Uterus (tissue), 4 donors: Measurements from ENCODE around the gene SH3BP5. TPM values are rescaled to one million over a fixed set of nuclear protein-coding genes. Genes with fewer than 3 reads are reported as not detected.

Experiments used
- DNase-seq, 2 donors: peaks; one replicate each; pipeline ENCODE4 v3.0.0-alpha.2; 2019 to 2020
- H3K27ac ChIP-seq, 2 donors: fragments of 200-600 bp; sonication (generic); 1 replicate in 1 of 2; 2 replicates in 1 of 2; pipeline ENCODE4 v1.5.1; 2016 to 2018
- H3K27me3 ChIP-seq, 2 donors: fragments of 200-600 bp; sonication (generic); one replicate each; pipeline ENCODE4 v1.5.1; 2018 to 2019; ENCODE audit warnings: control low read depth in 1 of 2
- H3K36me3 ChIP-seq, 2 donors: fragments of 200-600 bp; sonication (generic); one replicate each; pipeline ENCODE4 v1.5.1; 2019; ENCODE audit warnings: control low read depth in 1 of 2
- H3K4me1 ChIP-seq, 2 donors: fragments of 200-600 bp; sonication (generic); one replicate each; pipeline ENCODE4 v1.5.1; 2018 to 2019; ENCODE audit warnings: control low read depth in 1 of 2
- H3K4me3 ChIP-seq, 2 donors: fragments of 200-600 bp; sonication (generic); 1 replicate in 1 of 2; 2 replicates in 1 of 2; pipeline ENCODE4 v1.5.1; 2018 to 2019; ENCODE audit warnings: mild to moderate bottlenecking in 1 of 2
- H3K9me3 ChIP-seq, 2 donors: fragments of 200-600 bp; sonication (generic); one replicate each; pipeline ENCODE4 v1.5.1; 2019; ENCODE audit warnings: control low read depth in 1 of 2
- CTCF ChIP-seq, 4 experiments: fragments of 200-600 bp in 2 of 4; fragments of 450-650 bp in 2 of 4; sonication (generic) in 2 of 4; IDR thresholded peaks; one replicate each; pipeline ENCODE4 v1.5.1; 2016 to 2019; ENCODE audit warnings: antibody characterized with exemption in 4 of 4, mild to moderate bottlenecking in 2 of 4, moderate library complexity in 1 of 4
- POLR2A ChIP-seq, 2 donors: fragments of 450-650 bp; IDR thresholded peaks; one replicate each; pipeline ENCODE4 v1.6.1; 2016; ENCODE audit warnings: antibody characterized with exemption in 2 of 2, mild to moderate bottlenecking in 1 of 2, moderate library complexity in 1 of 2
- intact Hi-C: fragments of 100-400 bp; cut with DNase I; formaldehyde crosslinking; loops from one replicate; pipeline ENCODE4 v1.15.1; 2023; ENCODE audit warnings: low total_unique reads
- total RNA-seq, 4 donors: library from RNA; depleted of rRNA in 3 of 4; stranded (reverse); fragments of >200 nt in 3 of 4; gene quantifications; one replicate each; pipeline versions ENCODE4 v1.1.0 to v1.2.4, GENCODE V29; 2014 to 2023
- donor health status: DM: yes; HTN: yes; CAD: no.

Gene SH3BP5
- total RNA-seq, 4 donors from 2014 or later: 58.8 to 154 (median 75.5) TPM

GRCh38 chr3:15228147-15228546 is 104.2 kb downstream of the SH3BP5 start:
- Histone ChIP-seq H3K36me3 (no peaks in the 10 kb centered on the region), H3K4me1 (no peaks in the 10 kb centered on the region), H3K9me3 (no peaks in the 10 kb centered on the region), H3K27me3 (no peaks in the 10 kb centered on the region), H3K27ac (no peak overlapping the region), H3K4me3 (no peak overlapping the region)
- intact Hi-C loops: no loop called here
- TF ChIP-seq POLR2A (IDR thresholded peaks at IDR 0.05): no peak
- TF ChIP-seq CTCF (IDR thresholded peaks at IDR 0.05): no peak
- DNase-seq: no peak

GRCh38 chr3:15223685-15224572 is 108.5 kb downstream of the SH3BP5 start:
- DNase-seq: no peak
- no peaks in the 10 kb centered on the region for H3K36me3 ChIP-seq
- H3K27ac ChIP-seq: no peak overlapping the region
- no peaks in the 10 kb centered on the region for H3K27me3 ChIP-seq
- intact Hi-C loops: no loop called here
- H3K4me3 ChIP-seq: no peak overlapping the region
- no peaks in the 10 kb centered on the region for H3K4me1 ChIP-seq
- TF ChIP-seq CTCF (IDR thresholded peaks at IDR 0.05): no peak
- TF ChIP-seq POLR2A (IDR thresholded peaks at IDR 0.05): no peak
- H3K9me3 ChIP-seq: no peaks in the 10 kb centered on the region

GRCh38 chr3:15221574-15222217 is 110.7 kb downstream of the SH3BP5 start:
- Histone ChIP-seq H3K27ac (no peak overlapping the region), H3K4me3 (no peak overlapping the region), H3K36me3 (no peaks in the 10 kb centered on the region), H3K27me3 (no peaks in the 10 kb centered on the region), H3K4me1 (no peaks in the 10 kb centered on the region), H3K9me3 (no peaks in the 10 kb centered on the region)
- DNase-seq: no peak
- intact Hi-C loops: no loop called here
- TF ChIP-seq CTCF (IDR thresholded peaks at IDR 0.05) (no peak), POLR2A (IDR thresholded peaks at IDR 0.05) (no peak)

GRCh38 chr3:15220661-15221060 is 111.7 kb downstream of the SH3BP5 start:
- no peak for DNase-seq
- Histone ChIP-seq H3K9me3 (no peaks in the 10 kb centered on the region), H3K4me1 (no peaks in the 10 kb centered on the region), H3K4me3 (no peak overlapping the region), H3K27ac (no peak overlapping the region), H3K36me3 (no peaks in the 10 kb centered on the region), H3K27me3 (no peaks in the 10 kb centered on the region)
- no peak for TF ChIP-seq CTCF (IDR thresholded peaks at IDR 0.05)
- no peak for TF ChIP-seq POLR2A (IDR thresholded peaks at IDR 0.05)
- intact Hi-C loops: no loop called here

- DNase-seq: no peak
- Histone ChIP-seq H3K27me3 (no peaks in the 10 kb centered on the region), H3K4me1 (no peaks in the 10 kb centered on the region), H3K9me3 (no peaks in the 10 kb centered on the region), H3K27ac (no peak overlapping the region), H3K36me3 (no peaks in the 10 kb centered on the region), H3K4me3 (no peak overlapping the region)
- no peak for TF ChIP-seq POLR2A (IDR thresholded peaks at IDR 0.05)
- no peak for TF ChIP-seq CTCF (IDR thresholded peaks at IDR 0.05)
- intact Hi-C loops: no loop called here
These were observed 112.3 kb downstream of the SH3BP5 start for GRCh38 chr3:15220056-15220455.
